GM18508 (cell line): Measurements from ENCODE around the gene SART3.
"Not testable (repeated sequence)": the region's sequence is repeated elsewhere in the genome, so short reads cannot be mapped to it uniquely, and the experiment has no call there.

Experiments used
- ATAC-seq: cut with Tn5 transposase; IDR thresholded peaks from one replicate; pipeline ENCODE4 v1.9.1; 2021; ENCODE audit warnings: moderate number of reproducible peaks; ENCODE audit not compliant: insufficient read depth, unreplicated experiment

SART3 gene

GRCh38 chr12:108564724-108565123, 3.8 kb upstream of the SART3 start:
- ATAC-seq = no peak

DNA sequence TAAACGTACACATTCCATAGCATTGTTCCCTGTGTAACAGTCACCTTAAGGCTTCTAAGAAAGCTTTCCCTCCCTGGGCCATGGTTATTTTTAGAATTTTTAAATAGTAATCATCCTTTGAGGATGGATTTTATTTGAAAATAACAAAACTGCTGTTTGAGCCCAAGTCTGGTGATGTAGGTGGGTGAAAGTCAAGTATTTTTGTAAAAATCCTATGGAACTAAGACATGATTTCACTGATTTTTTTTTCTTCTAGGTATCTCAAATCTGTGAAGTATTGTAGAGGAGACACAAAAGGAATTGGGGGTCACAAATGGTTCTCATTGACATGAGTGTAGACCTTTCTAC, 2.8 kb upstream of the SART3 start:
- no peak for ATAC-seq

GRCh38 chr12:108563136-108563803, 2.3 kb upstream of the SART3 start:
- ATAC-seq = no peak

- ATAC-seq = peak; percentile 30
Measured at GRCh38 chr12:108562348-108563135, 1.6 kb upstream of the SART3 start, which contains the start of gene ISCU. Gene ISCU, plus strand, starts transcription at chr12:108562596. Its CDS starts 27 bp downstream, at chr12:108562623.

DNA sequence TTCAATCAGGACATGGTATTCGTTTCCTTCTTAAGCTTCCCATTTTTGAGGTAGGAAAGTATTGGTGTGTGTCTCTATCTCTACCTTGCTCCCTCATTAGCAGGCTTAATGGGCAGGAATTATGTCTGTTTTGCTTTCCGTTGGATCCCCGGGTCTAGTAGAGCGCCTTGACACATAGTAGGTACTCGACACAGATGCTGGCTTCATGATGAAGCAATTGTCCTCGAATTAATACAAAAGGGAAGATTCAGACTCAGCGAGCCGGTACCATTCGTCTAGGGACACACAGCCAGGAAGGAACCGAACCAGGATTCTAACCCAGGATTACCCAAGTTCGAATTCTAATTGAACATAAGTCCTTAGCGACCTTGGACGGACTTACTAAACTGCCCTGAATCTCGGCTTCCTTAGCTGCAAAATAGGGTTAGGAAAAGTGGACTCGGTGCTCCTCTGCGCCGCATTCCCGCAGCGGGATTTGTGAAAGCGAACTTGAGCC, 927 bp upstream of the SART3 start:
- ATAC-seq = no peak

- ATAC-seq = no peak
Measured at GRCh38 chr12:108560321-108560721, 652 bp downstream of the SART3 start.

DNA sequence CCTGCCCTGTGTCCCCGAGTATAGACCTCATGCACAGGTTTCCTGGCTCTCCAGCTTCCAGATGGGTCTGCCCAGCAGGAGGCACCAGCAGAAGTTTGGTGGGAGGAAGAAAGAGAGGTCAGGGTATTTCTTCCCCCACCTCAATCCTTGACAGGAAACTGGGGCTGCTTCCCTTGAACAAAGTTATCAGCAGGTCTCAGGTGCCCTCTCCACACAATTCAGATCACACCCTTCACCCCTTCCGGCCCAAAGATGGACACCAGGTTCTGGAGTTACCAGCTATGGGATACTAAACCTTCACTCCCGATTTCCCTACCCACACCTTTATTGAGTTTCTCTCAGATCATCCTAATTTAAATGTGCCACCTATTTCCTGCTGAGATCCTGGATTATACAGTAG, 1.2 kb downstream of the SART3 start:
- no peak for ATAC-seq

DNA sequence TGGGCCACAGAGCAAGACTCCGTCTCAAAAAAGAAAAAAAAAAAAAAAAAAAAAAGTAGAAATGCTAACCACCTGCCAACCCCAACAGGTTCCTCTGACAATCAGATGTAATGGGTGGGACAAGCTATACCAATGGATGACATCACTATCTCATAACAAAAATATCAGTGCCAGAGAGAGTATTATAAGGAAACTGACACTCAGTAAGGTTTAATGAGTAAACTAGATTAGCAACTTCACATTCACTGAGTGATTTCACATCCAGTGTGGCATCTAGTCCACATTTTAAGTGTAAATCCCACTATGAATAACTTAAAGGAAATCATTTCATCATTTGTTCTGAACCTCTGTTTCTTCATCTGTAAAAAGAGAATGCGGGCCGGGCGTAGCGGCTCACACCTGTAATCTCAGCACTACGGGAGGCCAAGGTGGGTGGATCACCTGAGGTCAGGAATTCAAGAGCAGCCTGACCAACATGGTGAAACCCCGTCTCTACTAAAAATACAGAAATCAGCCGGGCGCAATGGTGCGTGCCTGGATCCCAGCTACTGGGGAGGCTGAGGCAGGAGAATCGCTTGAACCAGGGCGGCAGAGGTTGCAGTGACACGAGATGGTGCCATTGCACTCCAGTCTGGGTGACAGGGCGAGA, 1.8 kb downstream of the SART3 start:
- ATAC-seq = no peak

GRCh38 chr12:108555383-108555782, 5.6 kb downstream of the SART3 start:
- ATAC-seq = not testable (repeated sequence)

DNA sequence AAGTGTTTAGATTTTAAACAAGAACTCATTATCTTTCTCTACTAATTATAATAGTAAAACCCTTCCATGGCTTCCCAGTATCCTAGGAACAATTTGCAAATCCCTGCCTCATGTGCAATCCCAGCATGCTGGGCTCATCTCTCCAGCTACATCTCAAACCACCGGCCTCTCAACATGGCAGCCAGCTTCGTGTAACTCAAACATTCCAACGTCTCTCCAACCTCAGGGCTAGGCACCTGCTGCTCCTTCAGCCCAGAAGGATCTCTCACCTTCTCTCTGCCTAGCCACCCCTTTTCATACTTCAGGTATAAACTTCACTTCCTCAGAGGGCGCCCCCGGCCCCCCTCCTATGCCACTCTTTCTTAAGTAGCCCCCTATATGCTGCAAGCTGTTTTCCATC, 7.2 kb downstream of the SART3 start:
- ATAC-seq = no peak

DNA sequence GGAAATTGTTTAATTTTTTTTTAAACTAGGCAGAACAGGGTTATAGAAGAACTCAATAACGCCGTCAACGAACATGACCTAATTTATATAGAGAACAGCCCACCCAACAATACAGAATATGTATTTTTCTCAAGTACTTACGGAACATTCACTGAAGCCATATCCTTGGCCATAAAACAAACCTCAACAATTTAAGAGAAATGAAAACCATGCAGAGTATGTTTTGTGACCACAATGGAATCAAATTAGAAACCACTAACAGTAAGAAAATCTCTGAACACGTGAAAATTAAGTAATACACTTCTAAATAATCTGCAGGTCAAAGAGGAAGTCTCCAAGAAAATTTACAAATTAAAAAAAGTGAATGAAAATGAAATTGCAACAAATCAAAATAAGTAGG, 9.4 kb downstream of the SART3 start:
- no peak for ATAC-seq

- no peak for ATAC-seq
Measured at GRCh38 chr12:108548954-108549521, 11.9 kb downstream of the SART3 start.

DNA sequence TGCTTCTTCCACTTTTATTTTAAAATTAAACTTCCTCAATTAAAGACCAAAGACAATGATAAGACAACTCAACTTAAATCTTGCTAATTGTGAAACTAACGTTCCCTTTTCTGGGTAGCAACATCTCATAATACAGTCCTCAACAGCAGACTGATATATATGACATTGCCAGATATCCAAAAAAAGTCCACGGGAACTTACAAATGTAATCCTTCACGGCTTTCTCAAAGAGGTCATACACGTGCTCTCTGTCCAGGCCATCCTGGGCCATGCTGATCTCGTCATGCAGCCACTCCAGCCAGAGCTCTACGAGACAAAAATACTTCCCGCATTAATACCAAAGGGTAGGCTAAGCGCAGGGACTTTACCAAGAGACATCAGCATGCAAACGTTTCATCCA, 13.3 kb downstream of the SART3 start:
- no peak for ATAC-seq

DNA sequence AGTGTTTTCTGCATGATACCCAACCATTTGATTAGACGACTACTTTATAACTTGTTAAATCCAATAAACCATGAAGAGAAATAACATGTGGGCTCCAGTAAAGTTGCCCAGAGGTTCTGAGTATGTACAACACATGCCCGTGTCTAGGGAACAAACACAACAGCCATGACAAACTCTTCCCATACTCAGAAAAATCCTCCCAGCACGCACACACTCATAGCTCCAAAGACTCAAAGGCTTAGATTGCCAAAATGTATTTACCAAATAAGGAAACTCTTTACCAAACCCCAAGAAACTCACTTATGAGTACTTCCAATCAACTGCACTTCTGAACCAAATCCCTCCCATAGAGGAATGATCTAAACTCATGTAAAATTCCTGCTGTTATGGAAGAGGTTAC, 17.3 kb downstream of the SART3 start:
- no peak for ATAC-seq

GRCh38 chr12:108542320-108542719, 18.7 kb downstream of the SART3 start:
- ATAC-seq = no peak

GRCh38 chr12:108538616-108539195, 22.3 kb downstream of the SART3 start:
- no peak for ATAC-seq

DNA sequence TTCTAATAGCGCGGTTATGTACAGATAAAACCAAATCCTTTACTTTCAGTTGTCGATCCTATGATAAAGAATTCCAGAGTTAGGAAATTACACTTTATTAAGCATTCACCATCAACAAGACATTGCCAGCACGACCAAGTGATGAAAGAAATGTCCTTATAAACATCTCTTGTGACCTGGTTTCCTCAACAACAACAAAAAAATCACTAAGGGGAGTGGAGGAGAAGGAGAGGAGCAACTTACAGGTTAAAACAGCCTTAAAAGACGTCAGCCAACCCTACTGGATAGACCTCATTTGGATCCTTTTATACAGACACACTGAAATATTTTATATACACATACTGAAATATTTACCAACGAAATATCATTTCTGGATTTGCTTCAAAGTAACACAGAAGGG, 22.8 kb downstream of the SART3 start:
- no peak for ATAC-seq

DNA sequence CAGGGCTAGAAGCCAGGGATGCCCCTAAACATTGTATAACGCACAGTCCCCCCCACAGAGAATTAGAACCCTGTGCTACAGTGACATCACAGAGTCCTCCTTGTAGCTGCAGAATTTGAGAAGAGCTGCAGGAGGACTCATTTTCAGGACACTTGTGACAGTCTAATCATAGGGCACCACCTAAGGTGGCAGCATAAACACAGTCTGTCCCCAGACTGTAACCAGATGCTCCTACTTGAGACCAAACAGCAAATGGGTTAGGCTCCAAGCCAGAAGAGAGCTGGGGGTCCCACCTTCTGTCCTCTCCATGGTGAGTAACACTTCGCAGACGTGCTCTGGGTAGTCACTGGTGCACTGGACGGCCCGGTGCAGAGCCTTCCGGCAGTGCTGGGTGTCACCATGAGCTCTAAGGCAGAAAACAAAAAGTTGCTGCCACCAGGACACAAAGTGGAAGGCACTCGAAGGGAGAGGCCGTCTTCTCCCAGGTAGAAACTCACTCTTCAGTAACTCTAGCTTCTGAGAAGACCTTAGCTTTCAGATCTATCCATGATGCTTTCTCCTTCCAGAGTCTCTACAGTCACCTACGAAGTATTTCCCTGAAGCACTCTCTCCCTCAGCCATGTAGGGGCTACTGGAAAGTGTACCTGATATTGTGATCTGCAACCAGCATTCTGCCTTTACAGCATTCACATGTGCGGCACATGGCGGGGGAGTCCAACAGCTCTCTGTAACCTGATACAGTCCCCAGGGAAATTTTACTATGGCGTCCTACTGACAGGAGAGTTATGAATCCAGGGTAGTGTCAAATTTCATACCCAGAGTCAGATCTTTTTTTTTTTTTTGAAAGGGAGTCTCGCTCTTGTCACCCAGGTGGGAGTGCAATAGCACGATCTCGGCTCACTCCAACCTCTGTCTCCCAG, 28.8 kb downstream of the SART3 start:
- no peak for ATAC-seq

- no peak for ATAC-seq
Measured at GRCh38 chr12:108530161-108530560, 30.8 kb downstream of the SART3 start.

DNA sequence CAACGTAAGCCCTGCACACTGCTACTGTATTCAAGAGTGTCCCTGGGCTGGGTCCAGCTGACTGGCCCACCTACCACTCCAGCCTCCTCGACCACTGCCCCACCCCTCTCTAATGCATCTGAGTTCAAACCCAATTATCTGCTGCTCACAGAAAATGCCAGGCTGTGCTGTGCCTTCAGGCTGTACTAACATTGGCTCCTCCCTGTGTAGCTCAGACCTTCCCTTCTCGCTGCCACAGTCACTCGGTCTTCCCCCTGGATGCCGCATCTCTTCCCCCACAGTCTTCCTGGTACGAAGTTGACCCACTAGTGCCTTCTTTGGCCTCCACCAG, 33.8 kb downstream of the SART3 start:
- ATAC-seq = no peak
